Activated naive CD4-positive, alpha-beta T cell treated with anti-CD3 and anti-CD28 coated beads, Interleukin-2, amount 10 ng/mL, durations not matched to agents 7 days and 5 days (primary cell): ENCODE results near the gene PPP3CB.
A peak's percentile ranks its signal among the peaks of the same experiment; 100 is the strongest.

Source experiments
- CTCF ChIA-PET: fragments of 350-600 bp; sonication (Branson Sonifier 250); formaldehyde crosslinking; loops from one replicate; lab custom pipeline; 2021; ENCODE audit warnings: antibody characterized with exemption; lab: Charles Lee
- DNase-seq: peaks from one replicate; pipeline ENCODE4 v3.0.0-alpha.2; 2020
- H3K27ac Mint-ChIP-seq: one replicate; pipeline ENCODE4 v1.8.0; 2021; ENCODE audit warnings: mild to moderate bottlenecking, moderate library complexity, mixed read lengths
- H3K27me3 Mint-ChIP-seq: one replicate; pipeline ENCODE4 v1.8.0; 2021; ENCODE audit warnings: mild to moderate bottlenecking, mixed read lengths
- H3K36me3 Mint-ChIP-seq: one replicate; pipeline ENCODE4 v1.8.0; 2021; ENCODE audit warnings: mixed read lengths
- H3K4me1 Mint-ChIP-seq: one replicate; pipeline ENCODE4 v1.8.0; 2021; ENCODE audit warnings: mixed read lengths
- H3K4me3 Mint-ChIP-seq: one replicate; pipeline ENCODE4 v1.8.0; 2021; ENCODE audit warnings: mild to moderate bottlenecking, moderate library complexity, mixed read lengths
- H3K9me3 Mint-ChIP-seq: one replicate; pipeline ENCODE4 v1.8.0; 2021; ENCODE audit warnings: mixed read lengths

The PPP3CB gene

GRCh38 chr10:73501651-73502050 lies 5.8 kb upstream of the PPP3CB start:
- CTCF ChIA-PET = interaction anchor here (1.0 kb wide), 1 partner anchor 144 kb away, joined by 3 read pairs; no protein-coding TSS in a partner anchor
- H3K4me3 Mint-ChIP-seq = no peak overlapping the region
- no peak for DNase-seq
- H3K27ac Mint-ChIP-seq = peak overlapping the region; percentile 73
- H3K9me3 Mint-ChIP-seq = no peaks in the 10 kb centered on the region
- peaks cover 28% of the 10 kb centered on the region for H3K4me1 Mint-ChIP-seq
- H3K36me3 Mint-ChIP-seq = peaks cover 33% of the 10 kb centered on the region
- H3K27me3 Mint-ChIP-seq = no peaks in the 10 kb centered on the region

GRCh38 chr10:73497623-73498022 lies 1.8 kb upstream of the PPP3CB start:
- Mint-ChIP-seq H3K9me3 (no peaks in the 10 kb centered on the region), H3K27ac (no peak overlapping the region), H3K36me3 (peaks cover 36% of the 10 kb centered on the region), H3K27me3 (no peaks in the 10 kb centered on the region), H3K4me1 (peaks cover 58% of the 10 kb centered on the region), H3K4me3 (no peak overlapping the region)
- CTCF ChIA-PET = no interaction called here
- DNase-seq = no peak

GRCh38 chr10:73495226-73495883 lies 469 bp downstream of the PPP3CB start:
- Mint-ChIP-seq H3K4me1 (peaks cover 48% of the 10 kb centered on the region), H3K9me3 (no peaks in the 10 kb centered on the region), H3K4me3 (peak overlapping the region; percentile 93), H3K27me3 (no peaks in the 10 kb centered on the region), H3K27ac (peak overlapping the region; percentile 97), H3K36me3 (peaks cover 30% of the 10 kb centered on the region)
- DNase-seq = peak; percentile 95
- CTCF ChIA-PET = interaction anchor here (0.6 to 1.2 kb wide), 4 partner anchors 13 to 149 kb away, joined by 3 read pairs; no protein-coding TSS in a partner anchor

GRCh38 chr10:73494877-73495225 lies 973 bp downstream of the PPP3CB start:
- Mint-ChIP-seq H3K27me3 (no peaks in the 10 kb centered on the region), H3K9me3 (no peaks in the 10 kb centered on the region), H3K27ac (peak overlapping the region; percentile 97), H3K36me3 (peaks cover 32% of the 10 kb centered on the region), H3K4me1 (peaks cover 48% of the 10 kb centered on the region), H3K4me3 (peak overlapping the region; percentile 93)
- DNase-seq = no peak
- CTCF ChIA-PET = interaction anchor here (1.1 to 1.2 kb wide), 3 partner anchors 12 to 149 kb away, joined by 3 read pairs; no protein-coding TSS in a partner anchor

- no peak for DNase-seq
- CTCF ChIA-PET = interaction anchor here (1.1 kb wide), 1 partner anchor 13 kb away, joined by 3 read pairs; no protein-coding TSS in a partner anchor
- Mint-ChIP-seq H3K36me3 (peaks cover 32% of the 10 kb centered on the region), H3K27ac (peak overlapping the region; percentile 58), H3K4me3 (peak overlapping the region; percentile 49), H3K27me3 (no peaks in the 10 kb centered on the region), H3K9me3 (no peaks in the 10 kb centered on the region), H3K4me1 (peaks cover 48% of the 10 kb centered on the region)
These were observed 1.6 kb downstream of the PPP3CB start for GRCh38 chr10:73494213-73494612.

GRCh38 chr10:73493781-73494180 lies 2.0 kb downstream of the PPP3CB start:
- CTCF ChIA-PET = no interaction called here
- no peak for DNase-seq
- Mint-ChIP-seq H3K4me3 (peak overlapping the region; percentile 49), H3K9me3 (no peaks in the 10 kb centered on the region), H3K4me1 (peaks cover 48% of the 10 kb centered on the region), H3K27me3 (no peaks in the 10 kb centered on the region), H3K36me3 (peaks cover 36% of the 10 kb centered on the region), H3K27ac (peak overlapping the region; percentile 33)

- no peak for DNase-seq
- Mint-ChIP-seq H3K4me3 (no peak overlapping the region), H3K27ac (no peak overlapping the region), H3K9me3 (no peaks in the 10 kb centered on the region), H3K27me3 (no peaks in the 10 kb centered on the region), H3K4me1 (peaks cover 2% of the 10 kb centered on the region), H3K36me3 (peaks cover 32% of the 10 kb centered on the region)
- CTCF ChIA-PET = no interaction called here
These were observed 9.2 kb downstream of the PPP3CB start for GRCh38 chr10:73486601-73487000.

- H3K27ac Mint-ChIP-seq = no peak overlapping the region
- CTCF ChIA-PET = no interaction called here
- H3K36me3 Mint-ChIP-seq = peaks cover 32% of the 10 kb centered on the region
- H3K4me3 Mint-ChIP-seq = no peak overlapping the region
- no peaks in the 10 kb centered on the region for H3K27me3 Mint-ChIP-seq
- DNase-seq = no peak
- H3K9me3 Mint-ChIP-seq = no peaks in the 10 kb centered on the region
- H3K4me1 Mint-ChIP-seq = peaks cover 3% of the 10 kb centered on the region
These were observed 10.5 kb downstream of the PPP3CB start for GRCh38 chr10:73485320-73485719.

- no peak for DNase-seq
- Mint-ChIP-seq H3K9me3 (no peaks in the 10 kb centered on the region), H3K4me1 (peaks cover 8% of the 10 kb centered on the region), H3K27ac (no peak overlapping the region), H3K4me3 (no peak overlapping the region), H3K27me3 (no peaks in the 10 kb centered on the region), H3K36me3 (peaks cover 30% of the 10 kb centered on the region)
- CTCF ChIA-PET = interaction anchor here (1.1 kb wide), 1 partner anchor 15 kb away, joined by 3 read pairs; no protein-coding TSS in a partner anchor
These were observed 15.7 kb downstream of the PPP3CB start for GRCh38 chr10:73480158-73480557.

- no peak for DNase-seq
- Mint-ChIP-seq H3K27ac (no peak overlapping the region), H3K4me3 (no peak overlapping the region), H3K27me3 (no peaks in the 10 kb centered on the region), H3K9me3 (no peaks in the 10 kb centered on the region), H3K4me1 (peaks cover 8% of the 10 kb centered on the region), H3K36me3 (peaks cover 36% of the 10 kb centered on the region)
- CTCF ChIA-PET = no interaction called here
These were observed 17.2 kb downstream of the PPP3CB start for GRCh38 chr10:73478636-73479035.

GRCh38 chr10:73471226-73471625 lies 24.6 kb downstream of the PPP3CB start:
- H3K36me3 Mint-ChIP-seq = peaks cover 40% of the 10 kb centered on the region
- no peak overlapping the region for H3K4me3 Mint-ChIP-seq
- H3K9me3 Mint-ChIP-seq = no peaks in the 10 kb centered on the region
- CTCF ChIA-PET = no interaction called here
- no peaks in the 10 kb centered on the region for H3K27me3 Mint-ChIP-seq
- H3K27ac Mint-ChIP-seq = no peak overlapping the region
- no peak for DNase-seq
- peaks cover 11% of the 10 kb centered on the region for H3K4me1 Mint-ChIP-seq

GRCh38 chr10:73469579-73469978 lies 26.2 kb downstream of the PPP3CB start:
- Mint-ChIP-seq H3K4me1 (peaks cover 11% of the 10 kb centered on the region), H3K9me3 (no peaks in the 10 kb centered on the region), H3K4me3 (no peak overlapping the region), H3K27ac (no peak overlapping the region), H3K27me3 (no peaks in the 10 kb centered on the region), H3K36me3 (peaks cover 41% of the 10 kb centered on the region)
- no peak for DNase-seq
- CTCF ChIA-PET = no interaction called here

GRCh38 chr10:73467206-73467605 lies 28.6 kb downstream of the PPP3CB start:
- CTCF ChIA-PET = no interaction called here
- Mint-ChIP-seq H3K36me3 (peaks cover 46% of the 10 kb centered on the region), H3K27me3 (no peaks in the 10 kb centered on the region), H3K4me3 (no peak overlapping the region), H3K9me3 (no peaks in the 10 kb centered on the region), H3K4me1 (peaks cover 11% of the 10 kb centered on the region), H3K27ac (no peak overlapping the region)
- DNase-seq = no peak

GRCh38 chr10:73465978-73466726 lies 29.7 kb downstream of the PPP3CB start:
- Mint-ChIP-seq H3K27ac (no peak overlapping the region), H3K4me1 (peaks cover 11% of the 10 kb centered on the region), H3K9me3 (no peaks in the 10 kb centered on the region), H3K4me3 (no peak overlapping the region), H3K36me3 (peaks cover 42% of the 10 kb centered on the region), H3K27me3 (no peaks in the 10 kb centered on the region)
- no peak for DNase-seq
- CTCF ChIA-PET = no interaction called here

- CTCF ChIA-PET = no interaction called here
These were observed 34.9 kb downstream of the PPP3CB start for GRCh38 chr10:73460897-73461296.

More at GRCh38 chr10:73460897-73461296, 34.9 kb downstream of the PPP3CB start:
- H3K4me3 Mint-ChIP-seq = no peak overlapping the region
- no peaks in the 10 kb centered on the region for H3K4me1 Mint-ChIP-seq
- no peak for DNase-seq
- peaks cover 31% of the 10 kb centered on the region for H3K36me3 Mint-ChIP-seq
- no peaks in the 10 kb centered on the region for H3K9me3 Mint-ChIP-seq
- no peaks in the 10 kb centered on the region for H3K27me3 Mint-ChIP-seq
- H3K27ac Mint-ChIP-seq = no peak overlapping the region
